ENCODE results near the gene FBXW12.

DNA sequence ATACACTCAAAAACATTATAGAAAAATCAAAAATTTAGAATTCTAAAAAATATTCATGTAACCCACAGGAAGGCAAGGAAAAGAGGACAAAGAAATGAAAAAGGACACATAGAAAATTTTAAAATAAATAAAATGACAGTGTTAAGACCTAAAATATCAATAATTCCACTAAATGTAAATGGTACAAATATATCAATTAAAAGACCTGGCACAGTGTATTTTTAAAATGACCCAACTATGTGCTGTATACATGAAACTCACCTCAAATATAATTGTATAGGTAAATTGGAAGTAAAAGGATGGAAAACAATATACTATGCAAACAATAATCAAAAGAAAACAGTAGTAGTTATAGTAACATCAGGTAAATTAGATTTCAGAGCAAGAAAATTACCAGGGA is 10.1 kb upstream of the FBXW12 start:
- TF ChIP-seq, protein P1, sequence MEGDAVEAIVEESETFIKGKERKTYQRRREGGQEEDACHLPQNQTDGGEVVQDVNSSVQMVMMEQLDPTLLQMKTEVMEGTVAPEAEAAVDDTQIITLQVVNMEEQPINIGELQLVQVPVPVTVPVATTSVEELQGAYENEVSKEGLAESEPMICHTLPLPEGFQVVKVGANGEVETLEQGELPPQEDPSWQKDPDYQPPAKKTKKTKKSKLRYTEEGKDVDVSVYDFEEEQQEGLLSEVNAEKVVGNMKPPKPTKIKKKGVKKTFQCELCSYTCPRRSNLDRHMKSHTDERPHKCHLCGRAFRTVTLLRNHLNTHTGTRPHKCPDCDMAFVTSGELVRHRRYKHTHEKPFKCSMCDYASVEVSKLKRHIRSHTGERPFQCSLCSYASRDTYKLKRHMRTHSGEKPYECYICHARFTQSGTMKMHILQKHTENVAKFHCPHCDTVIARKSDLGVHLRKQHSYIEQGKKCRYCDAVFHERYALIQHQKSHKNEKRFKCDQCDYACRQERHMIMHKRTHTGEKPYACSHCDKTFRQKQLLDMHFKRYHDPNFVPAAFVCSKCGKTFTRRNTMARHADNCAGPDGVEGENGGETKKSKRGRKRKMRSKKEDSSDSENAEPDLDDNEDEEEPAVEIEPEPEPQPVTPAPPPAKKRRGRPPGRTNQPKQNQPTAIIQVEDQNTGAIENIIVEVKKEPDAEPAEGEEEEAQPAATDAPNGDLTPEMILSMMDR (IDR thresholded peaks at IDR 0.05): no peak
- TF ChIP-seq EZH2 (IDR thresholded peaks at IDR 0.05): no peak

All from neural progenitor cell (in vitro differentiated cells).